Vagina (tissue), 2 donors: ENCODE data around the gene SCGB3A2.

Experiments
- POLR2A ChIP-seq, 2 donors: fragments of 450-650 bp; IDR thresholded peaks; one replicate each; pipeline ENCODE4 v1.6.1; 2017; ENCODE audit warnings: antibody characterized with exemption in 2 of 2, mild to moderate bottlenecking in 2 of 2, moderate library complexity in 2 of 2
- POLR2AphosphoS5 ChIP-seq, 2 donors: sonication (generic); formaldehyde crosslinking; IDR thresholded peaks; one replicate each; pipeline ENCODE4 v1.9.0; 2017; ENCODE audit warnings: antibody characterized with exemption in 2 of 2, mild to moderate bottlenecking in 2 of 2, low read depth in 1 of 2; ENCODE audit not compliant: insufficient read depth in 1 of 2
- TF ChIP-seq, protein P1 (sequence below), 3 experiments: fragments of 450-650 bp in 2 of 3; fragments of 200-600 bp in 1 of 3; sonication (generic) in 1 of 3; IDR thresholded peaks; one replicate each; pipeline ENCODE4 v1.5.1; 2017 to 2019; ENCODE audit warnings: antibody characterized with exemption in 3 of 3, mild to moderate bottlenecking in 2 of 3, moderate library complexity in 2 of 3

GRCh38 chr5:147854331-147854730, 24.2 kb upstream of the SCGB3A2 start:
- TF ChIP-seq, protein P1, sequence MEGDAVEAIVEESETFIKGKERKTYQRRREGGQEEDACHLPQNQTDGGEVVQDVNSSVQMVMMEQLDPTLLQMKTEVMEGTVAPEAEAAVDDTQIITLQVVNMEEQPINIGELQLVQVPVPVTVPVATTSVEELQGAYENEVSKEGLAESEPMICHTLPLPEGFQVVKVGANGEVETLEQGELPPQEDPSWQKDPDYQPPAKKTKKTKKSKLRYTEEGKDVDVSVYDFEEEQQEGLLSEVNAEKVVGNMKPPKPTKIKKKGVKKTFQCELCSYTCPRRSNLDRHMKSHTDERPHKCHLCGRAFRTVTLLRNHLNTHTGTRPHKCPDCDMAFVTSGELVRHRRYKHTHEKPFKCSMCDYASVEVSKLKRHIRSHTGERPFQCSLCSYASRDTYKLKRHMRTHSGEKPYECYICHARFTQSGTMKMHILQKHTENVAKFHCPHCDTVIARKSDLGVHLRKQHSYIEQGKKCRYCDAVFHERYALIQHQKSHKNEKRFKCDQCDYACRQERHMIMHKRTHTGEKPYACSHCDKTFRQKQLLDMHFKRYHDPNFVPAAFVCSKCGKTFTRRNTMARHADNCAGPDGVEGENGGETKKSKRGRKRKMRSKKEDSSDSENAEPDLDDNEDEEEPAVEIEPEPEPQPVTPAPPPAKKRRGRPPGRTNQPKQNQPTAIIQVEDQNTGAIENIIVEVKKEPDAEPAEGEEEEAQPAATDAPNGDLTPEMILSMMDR (IDR thresholded peaks at IDR 0.05): no peak
- TF ChIP-seq POLR2A (IDR thresholded peaks at IDR 0.05) (no peak), POLR2AphosphoS5 (IDR thresholded peaks at IDR 0.05; ENCODE audit: insufficient read depth in 1 of 2, low read depth in 1 of 2) (no peak)
